Endothelial cell (in vitro differentiated cells): ENCODE results near the gene RANBP10. TPM values are rescaled to one million over a fixed set of nuclear protein-coding genes. Genes with fewer than 3 reads are reported as not detected.

ENCODE experiments used
- DNase-seq: peaks from one replicate; pipeline ENCODE4 v3.0.0; 2021; ENCODE audit warnings: low spot score
- H3K27ac Mint-ChIP-seq: one replicate; pipeline ENCODE4 v1.8.0; 2021; ENCODE audit warnings: mixed read lengths, inconsistent platforms; ENCODE audit not compliant: unreplicated experiment
- H3K27me3 Mint-ChIP-seq: one replicate; pipeline ENCODE4 v1.8.0; 2021; ENCODE audit warnings: mild to moderate bottlenecking, moderate library complexity, mixed read lengths, inconsistent platforms; ENCODE audit not compliant: unreplicated experiment
- H3K36me3 Mint-ChIP-seq: one replicate; pipeline ENCODE4 v1.8.0; 2021; ENCODE audit warnings: mild to moderate bottlenecking, low read depth, mixed read lengths, inconsistent platforms; ENCODE audit not compliant: unreplicated experiment
- H3K4me1 Mint-ChIP-seq: one replicate; pipeline ENCODE4 v1.8.0; 2021; ENCODE audit warnings: mild to moderate bottlenecking, mixed read lengths, inconsistent platforms; ENCODE audit not compliant: unreplicated experiment
- H3K4me3 Mint-ChIP-seq: one replicate; pipeline ENCODE4 v1.8.0; 2021; ENCODE audit warnings: mild to moderate bottlenecking, mixed read lengths, inconsistent platforms; ENCODE audit not compliant: unreplicated experiment
- H3K9me3 Mint-ChIP-seq: one replicate; pipeline ENCODE4 v1.8.0; 2021; ENCODE audit warnings: mixed read lengths, inconsistent platforms; ENCODE audit not compliant: unreplicated experiment
- total RNA-seq: library from RNA; stranded (reverse); fragmentation: NEBNext Ultra II Directional; extraction: Animal tissue kit (Norgen Biotek cat#: 25700); gene quantifications from one replicate; pipeline ENCODE4 v1.2.1, GENCODE V29; 2021; ENCODE audit not compliant: unreplicated experiment
- TF ChIP-seq, protein P1 (sequence below): fragments of 200-600 bp; sonication (generic); IDR thresholded peaks from one replicate; pipeline ENCODE4 v1.5.0; 2021; ENCODE audit warnings: antibody characterized with exemption; ENCODE audit not compliant: unreplicated experiment

RANBP10 gene
- total RNA-seq, 1 donor from 2014 or later = 19.5 TPM

DNA sequence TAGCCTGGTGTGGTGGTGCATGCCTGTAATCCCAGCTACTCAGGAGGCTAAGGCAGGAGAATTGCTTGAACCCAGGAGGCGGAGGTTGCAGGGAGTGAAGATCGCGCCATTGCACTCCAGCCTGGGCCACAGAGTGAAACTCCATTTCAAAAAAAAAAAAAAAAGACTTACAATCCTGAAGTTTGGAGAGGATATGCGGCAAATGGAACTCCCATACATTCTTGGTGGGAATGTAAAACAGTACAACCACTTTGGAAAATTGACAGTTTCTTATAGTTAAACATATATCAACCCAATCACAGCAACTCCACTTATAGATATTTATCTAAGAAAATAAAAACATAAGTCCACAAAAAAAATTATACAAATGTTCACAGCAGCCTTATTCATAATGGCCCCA is 99.2 kb downstream of the RANBP10 start:
- H3K4me3 Mint-ChIP-seq = no peak overlapping the region
- DNase-seq = no peak
- peaks cover 7% of the 10 kb centered on the region for H3K4me1 Mint-ChIP-seq
- TF ChIP-seq, protein P1, sequence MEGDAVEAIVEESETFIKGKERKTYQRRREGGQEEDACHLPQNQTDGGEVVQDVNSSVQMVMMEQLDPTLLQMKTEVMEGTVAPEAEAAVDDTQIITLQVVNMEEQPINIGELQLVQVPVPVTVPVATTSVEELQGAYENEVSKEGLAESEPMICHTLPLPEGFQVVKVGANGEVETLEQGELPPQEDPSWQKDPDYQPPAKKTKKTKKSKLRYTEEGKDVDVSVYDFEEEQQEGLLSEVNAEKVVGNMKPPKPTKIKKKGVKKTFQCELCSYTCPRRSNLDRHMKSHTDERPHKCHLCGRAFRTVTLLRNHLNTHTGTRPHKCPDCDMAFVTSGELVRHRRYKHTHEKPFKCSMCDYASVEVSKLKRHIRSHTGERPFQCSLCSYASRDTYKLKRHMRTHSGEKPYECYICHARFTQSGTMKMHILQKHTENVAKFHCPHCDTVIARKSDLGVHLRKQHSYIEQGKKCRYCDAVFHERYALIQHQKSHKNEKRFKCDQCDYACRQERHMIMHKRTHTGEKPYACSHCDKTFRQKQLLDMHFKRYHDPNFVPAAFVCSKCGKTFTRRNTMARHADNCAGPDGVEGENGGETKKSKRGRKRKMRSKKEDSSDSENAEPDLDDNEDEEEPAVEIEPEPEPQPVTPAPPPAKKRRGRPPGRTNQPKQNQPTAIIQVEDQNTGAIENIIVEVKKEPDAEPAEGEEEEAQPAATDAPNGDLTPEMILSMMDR = no peak
- no peaks in the 10 kb centered on the region for H3K27me3 Mint-ChIP-seq
- H3K36me3 Mint-ChIP-seq = peaks cover 5% of the 10 kb centered on the region
- no peaks in the 10 kb centered on the region for H3K9me3 Mint-ChIP-seq
- H3K27ac Mint-ChIP-seq = no peak overlapping the region

DNA sequence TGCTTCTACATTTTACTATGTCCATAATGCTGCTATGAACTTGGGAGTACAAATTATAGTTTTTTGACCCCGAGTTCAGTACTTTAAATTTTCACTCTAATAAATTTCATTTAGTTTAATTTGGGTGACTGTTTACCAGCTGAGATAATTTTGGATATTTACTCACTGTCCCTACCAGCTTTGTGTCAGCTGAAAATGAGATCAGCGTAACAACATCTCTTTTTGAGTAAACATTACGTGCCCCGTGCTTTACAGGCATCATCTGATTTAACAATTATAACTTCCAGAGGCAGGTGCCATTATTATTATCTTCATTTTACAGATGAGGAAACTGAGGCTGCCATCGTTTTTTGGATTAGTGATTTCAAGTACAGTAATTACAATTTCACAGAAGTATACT is 102.2 kb downstream of the RANBP10 start:
- TF ChIP-seq, protein P1 = no peak
- H3K4me1 Mint-ChIP-seq = peaks cover 7% of the 10 kb centered on the region
- H3K27ac Mint-ChIP-seq = no peak overlapping the region
- no peak overlapping the region for H3K4me3 Mint-ChIP-seq
- DNase-seq = no peak
- no peaks in the 10 kb centered on the region for H3K36me3 Mint-ChIP-seq
- H3K27me3 Mint-ChIP-seq = no peaks in the 10 kb centered on the region
- H3K9me3 Mint-ChIP-seq = no peaks in the 10 kb centered on the region

DNA sequence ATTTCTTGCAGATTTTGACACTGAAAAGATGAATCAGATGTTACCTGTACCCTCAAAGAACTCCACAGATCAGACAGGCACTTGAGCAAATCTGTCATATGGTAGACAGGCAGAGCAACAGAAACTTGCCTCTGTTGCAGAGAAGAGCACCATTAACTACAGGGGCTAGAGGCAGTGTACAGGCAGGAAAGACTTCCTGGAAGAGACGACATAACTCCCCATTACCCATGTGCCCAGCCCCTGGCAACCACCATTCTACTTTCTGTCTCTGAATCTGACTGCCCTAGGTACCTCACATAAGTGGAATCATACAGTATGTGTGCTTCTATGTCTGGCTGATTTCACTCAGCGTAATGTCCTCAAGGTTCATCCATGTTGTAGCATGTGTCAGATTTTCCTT is 102.7 kb downstream of the RANBP10 start:
- H3K27ac Mint-ChIP-seq = no peak overlapping the region
- H3K36me3 Mint-ChIP-seq = peaks cover 3% of the 10 kb centered on the region
- peaks cover 7% of the 10 kb centered on the region for H3K4me1 Mint-ChIP-seq

DNA sequence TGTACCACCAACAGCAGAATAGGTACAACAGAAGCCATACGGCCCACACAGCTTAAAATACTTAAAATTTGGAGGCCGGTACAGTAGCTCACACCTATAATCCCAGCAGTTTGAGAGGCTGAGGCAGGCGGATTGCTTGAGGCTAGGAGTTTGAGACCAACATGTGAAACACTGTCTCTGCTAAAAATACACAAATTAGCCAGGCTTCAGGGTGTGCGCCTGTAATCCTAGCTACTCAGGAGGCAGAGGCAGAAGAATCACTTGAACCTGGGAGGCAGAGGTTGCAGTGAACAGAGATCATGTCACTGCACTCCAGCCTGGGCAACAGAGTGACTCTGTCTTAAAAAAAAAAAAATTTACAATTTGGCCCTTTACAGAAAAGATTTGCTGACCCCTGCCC is 104.2 kb downstream of the RANBP10 start:
- H3K9me3 Mint-ChIP-seq = no peaks in the 10 kb centered on the region
- H3K27me3 Mint-ChIP-seq = no peaks in the 10 kb centered on the region
- H3K36me3 Mint-ChIP-seq = peaks cover 14% of the 10 kb centered on the region
- H3K4me1 Mint-ChIP-seq = peaks cover 16% of the 10 kb centered on the region
- H3K27ac Mint-ChIP-seq = no peak overlapping the region
- H3K4me3 Mint-ChIP-seq = no peak overlapping the region
- no peak for DNase-seq
- TF ChIP-seq, protein P1 = no peak

More for the DNA sequence above, 102.7 kb downstream of the RANBP10 start:
- H3K9me3 Mint-ChIP-seq = no peaks in the 10 kb centered on the region
- TF ChIP-seq, protein P1 = no peak
- H3K27me3 Mint-ChIP-seq = no peaks in the 10 kb centered on the region
- H3K4me3 Mint-ChIP-seq = no peak overlapping the region
- no peak for DNase-seq

DNA sequence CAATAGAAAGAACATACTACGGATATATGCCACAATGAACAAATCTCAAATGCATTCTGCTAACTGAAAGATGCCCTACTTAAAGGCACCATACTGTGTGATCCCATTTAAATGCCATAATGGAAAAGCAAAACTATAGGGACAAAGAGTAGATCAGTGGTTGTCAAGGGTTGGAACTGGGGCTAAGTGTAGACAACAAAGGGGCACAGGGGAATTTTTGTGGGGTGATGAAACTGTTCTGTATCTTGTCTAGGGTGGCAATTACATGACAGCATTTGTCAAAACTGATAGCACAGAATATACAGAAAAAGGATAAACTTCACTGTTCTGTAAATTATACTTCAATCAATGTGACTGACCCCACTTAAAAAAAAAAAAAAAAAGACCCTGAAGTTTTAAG is 104.9 kb downstream of the RANBP10 start:
- H3K27me3 Mint-ChIP-seq = no peaks in the 10 kb centered on the region
- no peak overlapping the region for H3K4me3 Mint-ChIP-seq
- H3K9me3 Mint-ChIP-seq = no peaks in the 10 kb centered on the region
- peaks cover 20% of the 10 kb centered on the region for H3K4me1 Mint-ChIP-seq
- peaks cover 14% of the 10 kb centered on the region for H3K36me3 Mint-ChIP-seq
- no peak overlapping the region for H3K27ac Mint-ChIP-seq
- TF ChIP-seq, protein P1 = no peak
- no peak for DNase-seq
